GM21515 (cell line): Measurements from ENCODE around the gene MAPK1.
"Not testable (repeated sequence)": the region's sequence is repeated elsewhere in the genome, so short reads cannot be mapped to it uniquely, and the experiment has no call there.

Source experiments
- ATAC-seq: cut with Tn5 transposase; IDR thresholded peaks from one replicate; pipeline ENCODE4 v1.9.1; 2021; ENCODE audit not compliant: unreplicated experiment

MAPK1 gene

GRCh38 chr22:21793716-21794115 lies 73.7 kb downstream of the MAPK1 start:
- ATAC-seq, result not testable (repeated sequence)

DNA sequence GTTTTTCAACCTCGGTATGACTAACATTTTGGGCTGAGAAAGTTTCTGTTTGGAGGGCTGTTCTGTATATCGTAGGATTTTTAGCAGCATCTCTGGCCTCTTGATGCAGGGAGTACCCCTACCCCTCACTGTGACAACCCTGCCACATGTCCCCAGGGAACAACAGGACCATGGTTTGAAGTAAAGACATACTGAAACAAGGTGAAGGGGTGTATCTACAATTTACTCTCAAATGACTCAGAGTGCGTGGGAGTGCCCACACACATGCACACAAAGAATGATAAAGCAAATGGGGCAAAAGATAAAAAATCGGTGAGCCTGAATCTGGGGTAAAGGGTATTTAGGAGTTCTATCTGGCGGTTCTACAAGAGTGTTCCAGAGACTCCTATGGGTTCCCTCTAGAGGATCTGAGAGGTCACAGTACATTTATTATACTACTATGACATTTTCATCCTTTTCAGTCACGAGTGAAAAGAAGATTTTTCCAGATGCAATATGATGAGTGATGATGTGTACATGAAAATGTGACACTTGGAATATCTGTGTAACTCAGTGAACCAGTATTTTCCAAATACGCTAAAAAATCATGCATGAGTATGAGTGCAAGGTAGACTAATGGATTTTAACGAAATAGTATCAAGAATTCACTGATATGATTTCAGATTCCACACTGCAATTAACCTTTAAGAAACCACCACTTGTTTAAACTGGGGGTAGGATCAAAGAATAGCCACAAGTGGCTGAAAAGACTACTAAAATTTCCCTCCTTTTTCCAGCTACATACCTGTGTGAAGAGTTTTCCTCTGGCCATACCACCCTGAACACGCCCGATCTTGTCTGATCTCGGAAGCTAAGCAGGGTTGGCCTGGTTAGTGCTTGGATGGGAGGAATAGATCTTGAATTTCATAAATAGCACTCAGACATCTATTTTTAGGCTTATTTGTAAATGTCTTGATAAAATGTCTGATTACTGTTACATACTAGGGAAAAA lies 75.5 kb downstream of the MAPK1 start:
- no peak for ATAC-seq

- not testable (repeated sequence) for ATAC-seq
These were observed 76.4 kb downstream of the MAPK1 start for GRCh38 chr22:21790849-21791610.

GRCh38 chr22:21790359-21790758 lies 77.1 kb downstream of the MAPK1 start:
- no peak for ATAC-seq

DNA sequence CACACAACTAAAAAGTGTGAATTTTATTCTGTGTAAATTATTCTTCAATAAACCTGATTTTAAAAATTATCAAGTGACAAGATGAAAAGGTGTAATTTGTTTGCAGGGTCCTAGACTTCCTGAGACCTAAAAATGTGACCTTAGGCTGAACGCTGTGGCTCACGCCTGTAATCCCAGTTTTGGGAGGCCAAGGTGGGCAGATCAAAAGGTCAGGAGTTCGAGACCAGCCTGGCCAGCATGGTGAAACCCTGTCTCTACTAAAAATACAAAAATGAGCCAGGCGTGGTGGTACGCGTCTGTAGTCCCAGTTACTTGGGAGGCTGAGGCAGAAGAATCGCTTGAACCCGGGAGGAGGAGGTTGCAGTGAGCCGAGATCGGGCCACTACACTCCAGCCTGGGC lies 79.9 kb downstream of the MAPK1 start:
- ATAC-seq, result not testable (repeated sequence)

DNA sequence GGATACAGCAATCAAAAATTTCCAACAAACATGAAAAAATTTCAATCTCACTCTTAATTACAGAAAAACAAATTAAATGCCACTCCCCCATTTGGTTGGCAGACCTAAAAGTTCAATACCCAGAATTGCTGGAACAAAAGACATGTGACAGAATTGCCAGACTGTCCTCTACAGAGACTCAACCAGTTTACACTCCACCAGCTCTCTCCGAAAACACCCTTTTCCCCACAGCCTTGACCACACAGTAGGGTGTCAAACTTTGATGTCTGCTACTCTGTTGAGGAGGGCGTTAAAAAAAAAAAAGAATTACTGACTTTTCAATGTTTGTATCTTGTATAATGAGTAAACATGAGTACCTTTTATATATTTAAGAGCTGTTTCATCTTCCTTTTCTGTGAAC lies 87.2 kb downstream of the MAPK1 start:
- ATAC-seq, result no peak

GRCh38 chr22:21779444-21779843 lies 88.0 kb downstream of the MAPK1 start:
- no peak for ATAC-seq

DNA sequence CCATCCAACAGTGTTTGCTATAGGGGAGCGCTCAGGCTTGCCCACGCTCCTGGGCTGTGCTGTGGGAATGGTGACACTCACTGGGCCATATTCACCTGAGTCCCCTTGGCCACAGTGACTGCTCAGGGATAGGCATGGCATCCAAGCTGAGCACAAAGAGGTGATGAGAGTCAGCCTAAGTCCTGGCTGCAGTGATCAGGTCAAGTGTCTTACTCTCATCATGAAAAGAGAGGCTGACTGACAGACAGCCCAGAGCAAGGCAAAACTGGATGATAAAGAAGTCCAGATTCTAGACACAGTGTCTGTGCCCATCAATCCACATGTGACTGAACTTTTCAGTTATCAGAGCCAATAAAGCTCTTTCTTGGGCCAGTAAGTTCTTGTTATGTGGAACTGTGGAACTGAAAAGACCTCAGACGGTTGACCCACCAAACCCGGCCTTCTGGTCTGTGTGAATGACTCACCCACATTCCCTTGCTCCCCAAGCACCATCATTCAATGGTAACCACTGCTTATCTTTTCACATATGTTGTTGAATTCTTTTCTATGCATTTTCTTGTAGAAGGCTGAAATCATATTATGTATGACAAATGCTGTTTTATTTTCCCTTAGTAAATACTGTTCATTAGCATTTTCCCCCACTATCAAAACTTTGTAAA lies 88.6 kb downstream of the MAPK1 start:
- no peak for ATAC-seq

DNA sequence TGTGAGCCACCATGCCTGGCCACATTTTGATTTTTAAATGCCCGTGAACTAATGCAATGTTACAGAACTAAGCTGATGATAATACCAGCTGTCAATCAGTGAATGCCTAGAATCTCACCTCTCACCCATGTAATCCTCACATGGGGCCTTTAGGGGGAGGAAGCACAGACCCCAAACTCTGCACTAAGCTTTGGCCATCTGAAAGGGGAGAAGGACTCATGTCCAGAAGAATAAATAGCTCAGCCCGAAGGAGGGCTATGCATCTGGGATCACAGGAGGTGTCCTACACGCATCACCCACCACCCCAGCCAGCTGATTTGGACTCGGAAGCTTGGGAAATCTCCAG lies 95.8 kb downstream of the MAPK1 start:
- no peak for ATAC-seq

DNA sequence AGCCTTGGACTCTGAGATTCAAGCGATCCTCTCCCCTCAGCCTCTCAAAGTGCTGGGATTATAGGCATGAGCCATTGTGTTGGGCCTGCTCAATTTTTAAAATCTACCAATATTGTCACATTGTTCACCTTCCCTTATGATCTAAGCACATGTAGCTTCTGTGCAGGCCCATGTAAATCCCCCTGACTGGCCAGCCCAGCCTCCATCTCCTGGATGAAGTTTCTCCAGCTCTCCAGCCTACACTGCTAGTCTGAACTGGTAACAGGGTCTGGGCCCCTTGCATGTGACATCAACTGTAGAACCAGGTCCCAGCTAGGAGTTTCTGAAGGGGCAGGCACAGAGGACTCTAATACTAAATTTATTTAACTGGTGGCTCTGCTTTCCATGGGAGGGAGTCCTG lies 99.0 kb downstream of the MAPK1 start:
- ATAC-seq, result no peak

GRCh38 chr22:21766691-21767462 lies 100.6 kb downstream of the MAPK1 start:
- no peak for ATAC-seq

DNA sequence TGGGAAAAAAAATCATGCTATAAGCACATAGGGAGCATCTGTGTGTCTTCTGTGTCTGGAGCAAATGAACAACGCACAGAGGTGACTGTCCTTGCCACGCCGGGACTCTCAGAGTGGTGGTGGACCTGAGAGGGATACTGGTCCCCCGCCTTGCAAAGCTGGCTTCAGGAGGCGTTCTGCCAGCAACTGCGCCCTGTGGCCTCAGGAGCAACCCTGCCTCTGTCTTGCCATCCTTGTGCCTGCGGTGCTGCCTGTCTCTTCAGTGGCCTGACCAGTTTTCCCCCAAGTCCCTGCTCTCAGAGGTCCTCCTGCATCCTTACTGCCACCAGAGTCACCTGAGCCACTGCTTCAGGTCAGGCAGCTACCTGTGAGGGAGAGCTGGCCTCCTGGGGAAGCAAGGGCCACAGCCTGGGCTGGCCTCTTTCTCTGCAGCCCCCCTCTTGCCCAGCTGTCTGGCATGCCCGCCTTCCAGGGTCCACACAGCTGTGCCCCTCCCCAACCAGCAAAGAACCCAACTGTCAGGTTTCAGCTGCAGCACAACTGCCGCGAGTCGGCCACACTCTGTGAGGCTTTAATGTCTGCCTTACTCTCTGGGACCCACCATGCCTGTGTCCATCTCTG lies 101.4 kb downstream of the MAPK1 start:
- no peak for ATAC-seq

- no peak for ATAC-seq
These were observed 103.2 kb downstream of the MAPK1 start for GRCh38 chr22:21764038-21764804.

DNA sequence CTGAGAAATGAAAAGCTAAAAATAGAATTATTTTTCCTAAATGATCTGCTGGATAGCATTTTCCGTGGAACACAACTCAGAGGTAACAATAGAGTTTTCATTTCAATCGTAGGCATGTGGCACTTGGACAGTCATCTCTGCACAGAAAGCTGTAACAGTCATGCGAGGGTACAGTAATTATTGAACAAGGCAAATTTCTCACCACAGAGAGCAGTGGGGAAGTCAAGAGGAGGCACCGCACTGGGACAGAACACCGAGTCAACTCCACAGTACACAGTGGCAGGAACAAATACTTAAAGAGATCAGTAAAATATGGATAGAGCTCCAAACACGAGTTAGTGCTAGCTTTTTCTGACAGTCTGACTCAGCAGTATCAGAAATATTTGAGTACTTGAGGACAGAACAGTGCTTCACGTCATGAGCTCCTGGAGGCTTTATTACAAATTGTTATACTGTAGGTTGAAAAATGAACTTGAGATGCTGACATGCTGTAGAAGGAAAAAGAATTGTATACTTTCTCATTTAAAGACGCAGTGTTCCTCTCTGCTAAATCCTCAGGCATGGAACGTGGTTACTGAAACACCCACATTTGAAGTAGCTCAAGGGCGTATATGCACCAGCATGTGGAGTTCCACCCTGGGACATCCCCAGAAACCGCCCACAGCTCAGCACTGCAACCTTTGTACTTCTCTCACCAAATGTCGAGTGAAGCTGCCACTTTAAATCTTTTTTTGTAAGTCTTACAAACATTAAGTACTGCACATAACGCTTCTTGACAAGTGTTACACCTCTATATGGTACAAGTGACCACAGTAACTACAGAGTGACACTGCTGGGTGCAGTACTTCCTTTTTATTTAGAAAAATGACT lies 104.5 kb downstream of the MAPK1 start:
- no peak for ATAC-seq

DNA sequence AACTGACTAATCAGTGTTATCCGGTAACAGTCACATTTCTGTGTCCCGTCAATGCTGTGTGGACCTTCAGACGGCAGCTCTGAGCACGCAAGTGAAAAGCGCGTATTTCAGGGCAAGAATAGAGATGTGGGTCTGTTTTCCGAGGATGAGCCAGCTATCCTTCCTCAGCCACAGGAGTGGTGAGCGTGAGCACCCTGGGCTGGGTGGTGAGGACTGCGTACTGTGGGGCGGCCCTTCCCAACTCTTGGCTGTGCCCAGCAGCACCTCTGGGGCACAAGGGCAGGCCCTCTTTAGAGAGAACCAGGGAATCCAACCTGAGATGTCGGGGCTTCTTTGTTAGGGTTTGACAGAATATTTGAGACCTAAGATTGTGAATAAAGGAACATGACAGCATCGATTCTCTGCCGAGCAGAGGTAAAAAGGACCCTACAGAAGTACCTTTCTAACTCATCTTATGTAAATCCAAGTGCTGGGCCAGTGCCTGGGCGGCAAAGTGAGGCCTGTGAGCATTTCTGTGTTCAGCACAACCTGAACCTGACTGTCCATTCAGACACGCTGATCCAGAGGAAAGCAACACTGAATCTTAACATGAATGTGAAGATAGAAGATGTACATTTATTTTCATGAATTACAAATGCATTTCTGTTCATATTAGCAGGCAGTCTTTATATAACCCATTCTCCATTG lies 105.3 kb downstream of the MAPK1 start:
- ATAC-seq, result no peak

- no peak for ATAC-seq
These were observed 106.4 kb downstream of the MAPK1 start for GRCh38 chr22:21761086-21761485.

- no peak for ATAC-seq
These were observed 106.8 kb downstream of the MAPK1 start for GRCh38 chr22:21760640-21761039.
